ENCODE results near the gene ZFAND3. TPM values are rescaled to one million over a fixed set of nuclear protein-coding genes. Genes with fewer than 3 reads are reported as not detected.

Gene ZFAND3
- total and polyA plus RNA-seq, 10 of the 15 experiments (the other 5 are each of a cell fraction or from before 2014, with no cell fraction given), result 0.90 to 34.4 (median 16.3) TPM

- no peak for TF ChIP-seq IRF5 (IDR thresholded peaks at IDR 0.05; ENCODE audit: borderline replicate concordance)
- no peak for TF ChIP-seq POLR2AphosphoS5 (IDR thresholded peaks at IDR 0.05; ENCODE audit: low read length)
These were observed 315.2 kb downstream of the ZFAND3 start (continued) for GRCh38 chr6:38134704-38135088.

GRCh38 chr6:38136547-38136946 lies 317.0 kb downstream of the ZFAND3 start:
- H3K27ac ChIP-seq (ENCODE audit: control insufficient read depth, insufficient read depth), result no peak overlapping the region
- peaks cover 3% of the 10 kb centered on the region; the same call in 1 of the 2 replicates for H4K20me1 ChIP-seq (ENCODE audit: control insufficient read depth, insufficient read depth)
- DNase-seq (ENCODE audit: low read depth, low spot score) (no peak), FAIRE-seq (no peak), ATAC-seq (no peak)
- H3K4me1 ChIP-seq (ENCODE audit: control insufficient read depth, insufficient read depth, low read length), result no peaks in the 10 kb centered on the region
- ChIA-PET RAD21 (ENCODE audit: unreplicated experiment) (no interaction called here), POLR2A (no interaction called here), SMC1A (ENCODE audit: uncharacterized antibody, unreplicated experiment) (no interaction called here), CTCF (no interaction called here)
- no peaks in the 10 kb centered on the region for H3K9me3 ChIP-seq (replicated peaks; ENCODE audit: control insufficient read depth, insufficient read depth, low read length)
- H3K27me3 ChIP-seq (replicated peaks in 1 of 2; ENCODE audit: control insufficient read depth in 2 of 2, insufficient read depth in 2 of 2, low read length in 1 of 2), result no peaks in the 10 kb centered on the region
- peaks cover under 1% of the 10 kb centered on the region for H3K79me2 ChIP-seq (ENCODE audit: control insufficient read depth, insufficient read depth, low read length)
- no peak overlapping the region for H3K4me3 ChIP-seq
- BruUV-seq (replicated peaks), result no TSS peak
- peaks cover 0 to 5% of the 10 kb centered on the region in 2 experiments for H3K36me3 ChIP-seq (ENCODE audit: control insufficient read depth in 2 of 2, insufficient read depth in 2 of 2, low read length in 1 of 2)
- H2AFZ ChIP-seq (ENCODE audit: control insufficient read depth, low read depth, low read length), result no peak overlapping the region
- intact Hi-C loops (cut with micrococcal nuclease; ENCODE audit: unreplicated experiment), result no loop called here
- in situ Hi-C loops (cut with MboI), result no loop called here
- WGBS (ENCODE audit: insufficient coverage, insufficient replicate concordance, low lambda C conversion rate, missing lambda C conversion rate), result 91% methylated on average over 4 of the region's 4 CpGs
- H3K9ac ChIP-seq (ENCODE audit: control insufficient read depth, insufficient read depth, low read length), result no peak overlapping the region
- H3K4me2 ChIP-seq (ENCODE audit: control insufficient read depth, insufficient read depth), result no peak overlapping the region
- no peak for TF ChIP-seq BCLAF1 (IDR thresholded peaks at IDR 0.05)
- TF ChIP-seq SIN3A (IDR thresholded peaks at IDR 0.05; ENCODE audit: low read depth, low read length), result no peak
- TF ChIP-seq RBBP5 (conservative IDR thresholded peaks at IDR 0.05), result no peak
- no peak for TF ChIP-seq ETV6 (conservative IDR thresholded peaks at IDR 0.05 in 1 of 2, IDR thresholded peaks at IDR 0.05 in 1 of 2; ENCODE audit: borderline replicate concordance in 1 of 2, low read depth in 1 of 2)
- TF ChIP-seq CREB1 (IDR thresholded peaks at IDR 0.05; ENCODE audit: low read depth), result no peak
- TF ChIP-seq IKZF2 (IDR thresholded peaks at IDR 0.05), result no peak
- no peak for TF ChIP-seq MXI1 (IDR thresholded peaks at IDR 0.05; ENCODE audit: low read depth, low read length)
- no peak for TF ChIP-seq E2F8 (IDR thresholded peaks at IDR 0.05; ENCODE audit: low read depth, partially characterized antibody)
- no peak for TF ChIP-seq NRF1 (conservative IDR thresholded peaks at IDR 0.05; ENCODE audit: low read depth, low read length)
- no peak for TF ChIP-seq MYC (IDR thresholded peaks at IDR 0.05; ENCODE audit: insufficient read depth, insufficient read length, insufficient replicate concordance, low read length, severe bottlenecking)
- no peak for TF ChIP-seq SMC3 (IDR thresholded peaks at IDR 0.05; ENCODE audit: borderline replicate concordance, low read length)
- TF ChIP-seq MEF2A (IDR thresholded peaks at IDR 0.05; ENCODE audit: insufficient read depth, low read depth, low read length), result no peak
- TF ChIP-seq SIX5 (IDR thresholded peaks at IDR 0.05; ENCODE audit: low read depth, low read length, severe bottlenecking), result no peak
